NCI-H2029 (cell line): ENCODE results near the gene ZNHIT6.
"Not testable (repeated sequence)": the region's sequence is repeated elsewhere in the genome, so short reads cannot be mapped to it uniquely, and the experiment has no call there.

Source experiments
- DNase-seq: peaks from one replicate; lab custom pipeline; 2025; lab: John Stamatoyannopoulos, UW

The ZNHIT6 gene

DNA sequence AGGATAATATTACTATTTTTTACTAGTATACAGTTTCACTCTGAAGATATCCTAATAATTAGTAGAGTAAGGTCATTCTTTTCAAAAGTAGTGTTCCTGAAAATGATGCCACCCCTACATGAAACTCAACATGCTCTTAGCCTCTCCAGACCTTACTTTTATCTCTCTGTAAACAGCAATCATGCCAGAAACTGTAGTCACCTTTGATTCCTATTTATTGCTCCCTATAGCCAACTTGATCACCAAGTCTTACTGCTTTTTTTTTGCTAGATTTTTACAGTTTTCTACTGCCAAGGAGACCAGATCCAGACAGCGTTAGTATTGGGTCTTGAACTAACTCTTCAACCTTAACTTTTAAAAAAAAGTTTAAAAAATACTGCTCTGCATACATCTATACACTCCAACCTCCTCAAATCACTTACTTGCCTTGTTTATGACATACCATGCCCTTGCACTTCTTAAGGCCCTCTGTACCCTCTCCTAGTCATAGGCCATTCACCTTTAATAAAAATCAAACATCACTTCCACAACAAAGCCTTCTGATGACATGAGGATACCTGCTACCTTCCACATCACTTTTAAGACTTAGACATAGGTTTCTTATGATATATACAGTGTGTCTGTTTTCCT lies 36.1 kb downstream of the ZNHIT6 start:
- no peak for DNase-seq

DNA sequence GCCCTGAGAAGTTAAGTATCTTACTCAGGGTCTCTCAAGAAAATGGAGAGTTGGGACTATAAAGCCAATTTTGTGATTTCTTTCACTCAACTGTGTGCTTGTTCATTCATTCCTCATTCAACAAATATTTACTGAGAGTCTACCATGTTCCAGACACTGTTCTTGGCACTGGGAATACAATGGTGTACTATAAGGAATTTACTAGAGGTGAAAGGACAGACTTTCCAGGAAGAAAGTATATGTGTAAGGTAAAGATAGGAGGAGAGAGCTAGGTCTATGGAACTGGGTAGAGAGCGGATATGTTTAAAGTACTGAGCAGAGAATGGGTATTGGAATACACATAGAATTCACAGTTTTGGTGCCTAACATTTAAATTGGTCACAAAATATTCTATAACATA lies 42.3 kb downstream of the ZNHIT6 start:
- no peak for DNase-seq

DNA sequence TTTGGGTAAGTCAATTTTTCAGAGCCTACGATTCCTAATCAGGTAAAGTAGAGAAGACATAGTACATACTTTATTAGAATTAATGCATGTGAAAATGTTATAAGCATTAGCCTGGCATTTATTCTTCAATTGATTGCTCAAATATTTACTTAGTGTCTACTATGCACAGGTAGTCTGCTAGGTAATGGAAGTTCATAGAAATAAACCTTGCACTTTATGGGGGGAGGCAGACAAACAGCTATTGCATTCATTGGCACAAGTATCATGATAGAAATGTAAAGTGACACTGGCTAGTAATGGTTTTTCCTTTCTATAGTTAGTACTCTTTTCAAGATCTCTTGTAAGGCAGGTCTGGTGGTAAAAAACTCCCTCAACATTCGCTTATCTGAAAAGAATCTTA lies 44.9 kb downstream of the ZNHIT6 start:
- no peak for DNase-seq

DNA sequence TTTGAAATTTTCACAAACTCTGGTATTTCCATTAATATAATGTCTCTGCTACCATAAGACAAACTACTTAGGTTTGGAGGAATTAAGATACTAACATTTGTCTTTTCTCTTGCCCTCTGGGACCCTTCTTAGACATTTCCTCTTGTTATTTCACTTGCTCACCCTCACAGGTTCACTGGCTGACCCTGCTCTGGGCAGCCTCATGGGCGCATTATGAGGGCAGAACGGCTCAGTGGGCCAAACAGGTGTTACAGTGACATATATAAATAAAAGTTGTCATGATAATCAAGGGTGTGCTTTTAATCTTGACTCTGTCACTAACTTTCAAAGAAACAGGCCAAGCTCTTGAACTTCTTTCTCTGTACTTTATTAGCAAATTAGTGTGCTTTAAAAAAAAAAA lies 46.5 kb downstream of the ZNHIT6 start:
- DNase-seq, result no peak

DNA sequence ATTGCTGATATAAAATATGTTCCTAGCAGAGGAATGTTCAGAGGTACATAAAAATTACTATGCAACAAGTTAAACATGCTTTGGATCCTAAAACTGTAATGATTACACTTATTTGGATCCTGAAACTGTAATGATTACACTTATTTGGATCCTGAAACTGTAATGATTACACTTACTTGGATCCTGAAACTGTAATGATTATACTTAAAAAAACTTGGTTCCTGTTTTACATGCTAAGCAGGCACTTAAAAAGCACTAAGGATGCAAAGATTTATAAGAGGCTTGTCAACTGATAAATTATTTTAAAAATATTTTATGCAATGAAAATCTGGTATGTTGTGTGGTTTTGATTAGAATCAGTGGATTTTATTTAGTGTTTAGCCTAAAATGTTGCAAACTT lies 47.7 kb downstream of the ZNHIT6 start:
- no peak for DNase-seq

DNA sequence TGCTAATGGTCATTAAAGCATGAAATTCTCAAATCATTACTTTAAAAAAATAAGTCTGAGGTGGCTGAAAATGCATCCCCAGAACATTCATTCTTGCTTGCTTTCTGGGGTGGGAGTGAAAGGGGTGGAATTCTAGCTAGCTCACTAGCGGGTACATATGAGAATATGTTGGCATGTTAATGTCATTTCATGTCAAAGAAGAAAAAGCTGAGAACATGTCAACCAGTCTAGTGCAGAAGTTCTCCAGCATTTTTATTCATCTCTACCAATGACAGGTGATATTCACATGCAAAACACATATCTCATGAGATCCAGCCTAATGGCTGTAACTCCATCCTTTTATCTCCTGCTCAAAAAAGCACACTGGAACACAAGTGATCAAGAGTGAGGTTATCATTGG lies 49.1 kb downstream of the ZNHIT6 start:
- DNase-seq, result no peak

DNA sequence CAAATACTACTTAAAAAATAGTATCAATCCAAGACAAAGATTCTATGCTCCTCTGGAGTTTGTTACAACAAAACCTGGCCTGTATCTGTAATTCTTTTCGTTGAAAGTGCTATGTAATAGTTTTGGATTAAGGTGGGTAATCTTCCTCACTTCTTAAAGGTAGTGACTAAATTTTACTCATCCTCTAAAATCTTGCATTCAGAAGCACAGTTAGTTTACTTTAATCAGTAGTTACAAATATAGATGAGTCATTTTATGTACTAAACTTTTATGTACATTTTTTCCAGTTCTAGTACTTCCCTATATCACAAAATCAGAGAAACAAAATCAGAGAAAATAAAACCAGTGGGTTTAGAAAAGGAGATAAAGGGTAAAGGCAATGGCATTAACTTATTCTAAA lies 51.3 kb downstream of the ZNHIT6 start:
- DNase-seq, result no peak

DNA sequence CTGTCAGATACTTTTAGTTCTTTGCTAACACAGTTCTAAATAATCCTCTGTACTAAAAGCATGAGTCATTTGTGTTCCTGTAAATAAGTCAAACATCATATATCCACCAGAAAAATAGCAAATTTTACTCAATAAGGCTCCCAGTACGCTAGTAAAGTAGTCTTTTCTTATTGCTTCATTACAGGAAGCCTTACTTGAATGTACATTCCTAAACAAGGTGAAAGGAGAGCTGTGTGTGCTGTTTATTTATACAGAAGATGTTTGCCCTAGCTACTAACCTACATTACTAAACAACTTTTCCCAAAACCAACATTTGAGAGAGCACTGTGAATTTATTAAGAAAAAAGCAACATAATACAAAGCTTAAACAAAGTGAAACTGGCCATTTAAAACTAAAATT lies 52.0 kb downstream of the ZNHIT6 start:
- no peak for DNase-seq

DNA sequence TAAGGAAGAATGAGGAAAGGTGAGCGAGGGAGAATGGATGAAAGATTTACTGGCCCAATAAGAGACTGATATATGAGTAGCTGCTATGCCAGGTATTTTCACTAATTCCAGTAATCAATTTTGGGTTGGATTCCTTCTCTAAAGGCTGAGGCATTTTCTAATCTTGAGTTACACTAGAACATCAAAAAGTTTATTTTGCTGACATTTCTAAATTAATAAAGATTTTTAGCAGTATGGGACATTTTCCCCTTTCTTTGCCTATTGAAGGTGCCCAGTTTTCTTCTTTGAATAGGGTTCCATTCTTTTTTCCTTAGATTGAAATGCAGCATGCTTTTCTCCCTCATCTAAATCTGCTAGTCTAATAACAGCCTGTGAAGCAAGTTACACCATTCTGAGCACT lies 52.9 kb downstream of the ZNHIT6 start:
- DNase-seq, result no peak

DNA sequence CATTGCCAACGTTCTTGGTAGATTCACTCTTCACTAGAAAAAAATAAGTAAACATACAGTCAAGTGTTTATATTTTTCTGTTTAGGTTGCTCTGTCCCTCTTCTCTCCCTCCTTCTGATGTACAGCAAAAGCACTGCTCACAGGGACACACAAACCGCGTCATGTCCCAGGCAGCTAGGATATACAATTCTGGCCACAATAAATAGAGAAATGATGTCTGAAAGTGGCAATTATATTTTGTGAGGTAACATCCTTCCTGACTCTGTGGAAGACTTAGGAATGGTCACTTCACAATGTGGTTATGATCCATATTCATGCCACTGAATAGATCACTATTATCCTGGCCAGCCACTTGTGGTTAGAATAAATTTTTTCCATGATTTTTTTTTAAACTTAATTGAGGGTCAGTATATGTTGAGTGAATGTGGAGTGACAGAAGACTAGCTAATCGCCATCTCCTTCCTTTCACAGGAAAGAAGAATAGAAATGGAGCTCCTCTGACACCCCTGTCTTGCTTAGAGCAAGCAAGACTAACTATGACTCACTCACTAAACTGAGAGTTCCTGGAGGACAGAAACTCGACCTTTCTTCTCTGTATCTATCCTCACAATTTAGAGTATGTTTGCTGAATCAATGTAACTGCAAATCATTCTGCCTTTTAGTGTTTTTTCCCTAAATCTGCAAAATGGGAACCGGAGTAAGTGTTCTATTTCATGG lies 54.0 kb downstream of the ZNHIT6 start:
- DNase-seq, result no peak

DNA sequence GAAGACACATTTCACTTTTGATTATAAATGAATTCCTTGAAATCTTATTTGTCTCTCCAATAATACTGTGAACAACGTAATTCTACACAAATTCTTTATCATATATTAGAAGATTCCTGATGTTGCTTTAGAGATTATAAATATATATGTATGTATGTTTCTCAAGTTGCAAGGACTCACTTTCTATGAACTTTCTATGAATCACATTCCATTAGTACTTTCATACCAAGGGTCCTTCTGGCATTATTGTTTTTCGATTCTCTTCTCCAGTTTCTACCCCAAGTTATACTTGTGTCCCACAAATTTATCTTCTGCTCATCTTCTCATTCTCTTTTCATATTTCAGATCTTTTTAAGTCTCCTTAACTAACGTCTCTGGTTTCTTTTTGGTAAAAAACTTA lies 55.9 kb downstream of the ZNHIT6 start:
- no peak for DNase-seq

DNA sequence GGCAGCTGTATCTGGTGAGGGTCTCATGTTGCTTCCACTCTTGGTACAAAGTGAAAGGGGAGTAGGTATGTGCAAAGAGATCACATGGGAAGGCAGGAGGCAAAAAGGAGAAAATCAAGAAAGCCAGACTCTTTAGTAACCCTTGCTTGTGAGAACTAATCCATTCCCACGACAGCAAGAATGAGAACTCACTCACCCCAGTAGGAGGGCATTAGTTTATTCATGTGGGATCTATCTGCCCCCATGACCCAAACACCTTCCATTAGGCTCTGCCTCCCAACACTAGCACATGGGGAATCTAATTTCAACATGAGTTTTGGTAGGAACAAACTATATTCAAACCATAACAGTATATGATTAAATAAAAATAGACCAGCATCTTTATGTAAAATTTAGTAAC lies 57.6 kb downstream of the ZNHIT6 start:
- DNase-seq, result no peak

DNA sequence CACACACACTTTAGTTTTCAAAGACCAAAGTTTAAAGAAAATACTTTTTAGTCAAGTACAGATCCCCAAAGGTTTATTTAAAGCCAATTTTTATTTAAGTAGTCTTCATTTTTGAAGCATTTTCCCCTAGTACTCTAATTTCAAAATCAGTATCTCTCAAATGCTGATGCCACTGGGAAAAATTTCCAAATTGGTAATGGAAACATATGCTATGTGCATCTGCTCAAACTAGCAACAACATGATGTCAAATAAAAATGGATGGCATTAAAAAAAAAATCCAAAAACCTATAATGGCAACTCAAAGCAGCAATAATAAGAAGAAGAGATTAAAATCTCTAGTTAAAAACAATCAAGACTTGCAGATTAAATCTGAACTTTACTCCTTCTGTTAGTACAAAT lies 58.6 kb downstream of the ZNHIT6 start:
- DNase-seq, result no peak

DNA sequence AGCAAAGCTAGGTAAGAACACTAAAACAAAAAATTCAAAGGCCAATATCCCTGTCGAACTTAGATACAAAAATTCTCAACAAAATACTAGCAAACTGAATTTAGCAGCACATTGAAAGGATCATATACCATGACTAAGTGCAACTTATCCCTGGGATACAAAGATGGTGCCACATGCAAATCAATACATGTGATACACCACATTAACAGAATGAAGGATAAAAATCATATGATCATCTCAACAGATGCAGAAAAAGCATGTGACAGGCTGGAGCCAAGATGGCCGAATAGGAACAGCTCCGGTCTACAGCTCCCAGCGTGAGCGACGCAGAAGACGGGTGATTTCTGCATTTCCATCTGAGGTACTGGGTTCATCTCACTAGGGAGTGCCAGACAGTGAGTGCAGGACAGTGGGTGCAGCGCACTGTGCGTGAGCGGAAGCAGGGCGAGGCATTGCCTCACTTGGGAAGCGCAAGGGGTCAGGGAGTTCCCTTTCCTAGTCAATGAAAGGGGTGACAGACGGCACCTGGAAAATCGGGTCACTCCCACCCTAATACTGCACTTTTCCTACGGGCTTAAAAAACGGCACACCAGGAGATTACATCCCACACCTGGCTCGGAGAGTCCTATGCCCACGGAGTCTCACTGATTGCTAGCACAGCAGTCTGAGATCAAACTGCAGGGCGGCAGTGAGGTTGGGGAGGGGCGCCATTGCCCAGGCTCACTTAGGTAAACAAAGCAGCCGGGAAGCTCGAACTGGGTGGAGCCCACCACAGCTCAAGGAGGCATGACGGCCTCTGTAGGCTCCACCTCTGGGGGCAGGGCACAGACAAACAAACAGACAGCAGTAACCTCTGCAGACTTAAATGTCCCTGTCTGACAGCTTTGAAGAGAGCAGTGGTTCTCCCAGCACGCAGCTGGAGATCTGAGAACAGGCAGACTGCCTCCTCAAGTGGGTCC lies 66.4 kb downstream of the ZNHIT6 start:
- peak; percentile 40 for DNase-seq

DNA sequence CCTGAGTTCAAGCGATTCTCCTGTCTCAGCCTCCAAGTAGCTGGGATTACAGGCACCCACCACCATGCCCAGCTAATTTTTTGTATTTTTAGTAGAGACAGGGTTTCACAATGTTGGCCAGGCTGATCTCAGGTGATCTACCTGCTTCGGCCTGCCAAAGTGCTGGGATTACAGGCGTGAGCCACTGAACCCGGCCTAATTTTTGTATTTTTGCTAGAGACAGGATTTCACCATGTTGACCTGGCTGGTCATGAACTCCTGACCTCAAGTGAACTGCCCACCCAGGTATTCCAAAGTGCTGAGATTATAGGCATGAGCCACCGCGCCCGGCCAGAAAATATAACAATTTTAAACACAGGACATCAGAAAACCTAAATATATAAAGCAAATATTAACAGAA lies 68.3 kb downstream of the ZNHIT6 start:
- not testable (repeated sequence) for DNase-seq

DNA sequence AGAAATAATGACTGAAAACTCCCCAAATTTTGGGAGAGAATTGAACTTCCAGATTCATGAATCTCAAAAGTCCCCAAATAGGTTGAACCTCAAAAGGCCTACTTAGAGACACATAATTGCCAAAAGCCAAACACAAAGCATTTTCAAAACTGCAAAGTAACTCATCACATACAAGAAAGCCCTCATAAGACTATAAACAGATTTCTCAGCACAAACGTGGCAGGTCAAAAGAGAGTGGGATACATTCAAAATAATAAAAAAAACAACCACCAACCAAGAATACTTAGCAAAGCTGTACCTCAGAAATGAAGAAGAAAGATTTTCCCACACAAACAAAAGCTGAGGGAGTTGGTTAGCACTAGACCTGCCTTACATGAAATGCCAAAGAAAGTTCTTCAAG lies 69.8 kb downstream of the ZNHIT6 start:
- no peak for DNase-seq

DNA sequence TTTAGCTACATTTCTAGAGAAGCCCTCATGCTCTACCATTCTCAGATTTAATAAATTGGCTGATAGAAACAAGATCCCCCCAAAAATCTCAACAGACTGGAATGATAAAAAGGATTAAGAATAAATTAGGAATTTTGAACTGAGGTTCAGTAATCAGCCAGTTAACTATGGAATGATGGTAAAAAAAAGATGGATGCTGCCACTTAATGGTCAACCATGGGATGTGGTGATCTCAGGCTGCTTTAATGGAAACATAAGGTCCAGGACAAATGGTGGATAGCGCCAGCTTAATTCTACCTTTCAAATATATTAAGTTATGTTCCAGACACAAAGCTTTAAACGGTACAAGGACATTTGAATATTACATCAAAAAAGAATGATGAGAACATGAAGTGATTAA lies 77.7 kb downstream of the ZNHIT6 start:
- no peak for DNase-seq

DNA sequence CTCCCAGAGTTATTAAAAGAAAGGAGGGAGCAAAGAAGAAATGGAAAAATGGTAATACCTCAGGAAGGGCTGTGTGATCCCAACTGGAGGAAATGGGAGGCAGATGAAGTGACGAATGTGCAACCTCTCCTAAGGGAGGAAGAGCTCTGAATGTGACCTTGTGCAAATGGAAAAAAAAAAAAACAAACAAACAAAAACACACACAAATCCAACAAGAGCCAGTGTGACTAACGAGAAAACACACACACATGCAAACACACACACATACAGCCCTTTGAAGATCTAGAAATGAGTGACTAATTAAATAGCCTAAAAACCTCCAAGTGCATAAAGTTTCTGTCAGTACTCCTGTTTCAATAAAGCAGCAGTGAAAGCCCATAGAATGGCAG lies 78.7 kb downstream of the ZNHIT6 start:
- DNase-seq, result peak; percentile 2

DNA sequence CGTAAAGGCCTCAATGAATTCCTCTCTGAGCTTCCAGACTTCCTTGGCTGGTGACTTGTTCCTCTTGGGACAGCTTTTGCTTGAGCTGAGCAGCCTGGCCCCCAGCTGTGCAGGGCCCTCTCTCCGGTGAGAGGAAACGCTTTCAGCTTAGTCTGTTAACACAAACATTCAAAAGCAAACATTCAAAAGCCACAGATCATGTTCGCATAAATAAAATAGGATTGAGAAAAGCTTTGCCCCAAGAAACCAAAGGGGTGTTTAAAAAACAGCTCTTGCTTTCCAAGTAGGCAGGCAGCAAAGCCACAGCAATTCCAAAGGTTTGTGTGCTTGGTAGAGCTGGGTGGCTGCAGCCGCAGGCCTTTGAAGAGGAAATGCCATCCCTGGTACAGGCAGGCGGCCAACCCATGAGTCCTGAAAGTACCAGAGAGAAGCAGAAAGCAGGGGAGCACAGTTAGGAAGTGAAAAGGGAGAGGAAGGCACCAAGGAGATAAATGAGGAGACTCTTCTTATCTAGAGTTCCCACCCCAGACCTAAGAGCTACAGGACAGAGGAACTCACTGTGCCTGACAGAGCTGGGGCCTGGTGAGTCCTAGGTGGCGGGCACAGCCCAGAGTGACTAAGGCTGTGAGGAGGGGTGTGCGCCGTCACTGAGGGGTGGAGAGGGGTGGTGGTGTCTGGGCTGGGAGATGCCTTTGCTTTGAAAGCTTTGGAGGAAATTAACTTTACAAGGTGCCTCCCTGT lies 79.3 kb downstream of the ZNHIT6 start:
- DNase-seq, result peak; percentile 88

DNA sequence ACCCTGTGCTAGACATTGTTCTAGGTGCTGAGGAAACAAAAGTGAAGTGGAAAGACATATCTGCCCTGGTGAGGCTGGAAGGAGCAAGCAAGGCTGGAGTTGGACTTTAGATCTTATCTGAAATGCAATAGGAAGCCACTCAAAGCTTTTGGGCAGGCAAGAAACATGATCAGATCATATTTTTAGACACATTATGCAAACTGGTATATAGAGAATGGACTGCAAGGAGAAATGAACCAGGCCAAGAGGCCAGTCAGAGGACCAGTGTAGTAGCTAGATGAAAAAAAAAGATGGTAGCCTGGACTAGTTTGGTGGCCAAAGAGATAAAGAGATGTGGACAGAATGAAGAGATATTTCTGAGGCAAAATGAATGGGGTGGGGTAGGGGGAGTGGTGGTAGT lies 81.4 kb downstream of the ZNHIT6 start:
- DNase-seq, result no peak

DNA sequence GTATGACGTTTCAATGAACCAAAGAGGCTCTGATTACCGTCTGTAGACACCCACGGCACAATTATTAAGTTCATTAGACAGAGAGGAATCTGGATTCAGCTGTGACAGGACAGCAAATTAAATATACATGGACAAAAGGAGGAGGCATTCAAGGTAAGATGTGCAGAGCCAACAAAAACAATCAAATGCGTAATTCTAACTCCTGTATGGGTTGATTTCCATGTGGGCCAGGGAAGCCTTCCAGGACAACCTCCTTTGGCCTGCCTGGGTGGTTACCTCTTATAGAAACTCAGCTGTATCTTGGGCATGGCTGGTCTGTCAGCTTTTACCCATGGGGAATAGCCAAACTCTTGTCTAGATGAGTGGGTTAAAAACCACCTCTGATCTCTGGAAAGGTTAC lies 83.9 kb downstream of the ZNHIT6 start:
- no peak for DNase-seq

DNA sequence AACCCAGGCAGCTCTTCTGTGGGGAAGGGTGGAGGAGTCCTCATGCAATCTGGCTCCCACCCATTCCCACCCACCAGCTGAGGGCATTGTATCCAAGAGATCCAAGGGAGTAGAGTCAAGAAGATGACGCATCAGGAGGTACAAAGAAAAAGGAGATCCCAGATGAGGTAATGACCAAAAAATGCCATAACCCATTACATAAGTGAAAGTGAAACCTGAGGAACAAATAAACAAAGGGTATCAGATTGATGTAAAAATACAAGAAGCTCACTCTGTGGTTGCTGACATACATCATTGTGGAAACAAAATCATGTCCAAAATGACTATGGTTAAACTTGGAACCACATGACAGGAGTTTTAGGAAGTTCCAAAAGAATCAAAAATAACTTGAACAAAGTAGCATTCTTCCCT lies 85.2 kb downstream of the ZNHIT6 start:
- no peak for DNase-seq
